RWPE1 (cell line): ENCODE data around the gene DUSP12.
A peak's percentile ranks its signal among the peaks of the same experiment; 100 is the strongest.

Experiments
- CTCF ChIA-PET: fragments of 350-600 bp; sonication (Branson Sonifier 250); formaldehyde crosslinking; extraction: SDS; loops from one replicate; lab custom pipeline; 2021; lab: Yijun Ruan, JAX
- POLR2A ChIA-PET: fragments of 400-600 bp; formaldehyde crosslinking; extraction: SDS; loops from one replicate; lab custom pipeline; 2020; ENCODE audit warnings: antibody characterized with exemption; ENCODE audit not compliant: low non-redundant PET; lab: Yijun Ruan, JAX
- DNase-seq: peaks from one replicate; pipeline ENCODE4 v3.0.0; 2012; ENCODE audit warnings: low spot score
- H3K27ac ChIP-seq: fragments of 450-650 bp; 2 replicates; pipeline ENCODE4 v1.5.1; 2017
- TF ChIP-seq, protein P1 (sequence below): fragments of 450-650 bp; conservative IDR thresholded peaks from 2 replicates; pipeline ENCODE4 v1.5.1; 2017; ENCODE audit warnings: low read depth, mild to moderate bottlenecking

DUSP12 gene

DNA sequence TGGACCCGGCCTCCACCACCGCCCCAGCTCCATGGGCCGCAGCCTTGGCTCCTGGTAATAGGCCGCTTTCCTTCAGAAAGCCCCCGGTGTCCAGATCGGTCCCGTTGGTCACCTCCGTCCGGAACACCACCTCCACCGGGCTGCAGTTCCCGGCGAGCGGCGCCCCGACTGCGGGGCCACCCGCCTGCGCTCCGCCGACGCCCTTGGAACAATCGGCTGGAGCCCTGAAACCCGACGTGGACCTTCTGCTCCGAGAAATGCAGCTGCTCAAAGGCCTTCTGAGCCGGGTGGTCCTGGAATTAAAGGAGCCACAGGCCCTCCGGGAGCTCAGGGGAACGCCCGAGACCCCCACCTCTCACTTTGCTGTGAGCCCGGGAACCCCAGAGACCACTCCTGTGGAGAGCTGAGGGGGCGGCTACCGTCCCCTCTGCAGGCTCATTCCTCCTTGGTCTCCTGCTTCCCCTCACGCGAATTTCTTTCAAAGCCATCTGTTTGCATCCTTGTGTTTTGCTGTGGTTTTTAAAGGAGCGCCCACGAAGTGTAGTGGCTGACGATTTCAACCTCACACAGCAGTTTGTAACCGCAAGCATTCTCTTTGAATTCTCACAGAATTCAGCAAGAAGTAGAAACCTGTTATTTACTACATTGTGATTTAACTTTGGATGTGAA is 22.2 kb upstream of the DUSP12 start:
- ChIA-PET CTCF (interaction anchor here (1.8 to 1.9 kb wide), 2 partner anchors 10 to 11 kb away, joined by 7 read pairs; no protein-coding TSS in a partner anchor), POLR2A (no interaction called here)
- TF ChIP-seq, protein P1, sequence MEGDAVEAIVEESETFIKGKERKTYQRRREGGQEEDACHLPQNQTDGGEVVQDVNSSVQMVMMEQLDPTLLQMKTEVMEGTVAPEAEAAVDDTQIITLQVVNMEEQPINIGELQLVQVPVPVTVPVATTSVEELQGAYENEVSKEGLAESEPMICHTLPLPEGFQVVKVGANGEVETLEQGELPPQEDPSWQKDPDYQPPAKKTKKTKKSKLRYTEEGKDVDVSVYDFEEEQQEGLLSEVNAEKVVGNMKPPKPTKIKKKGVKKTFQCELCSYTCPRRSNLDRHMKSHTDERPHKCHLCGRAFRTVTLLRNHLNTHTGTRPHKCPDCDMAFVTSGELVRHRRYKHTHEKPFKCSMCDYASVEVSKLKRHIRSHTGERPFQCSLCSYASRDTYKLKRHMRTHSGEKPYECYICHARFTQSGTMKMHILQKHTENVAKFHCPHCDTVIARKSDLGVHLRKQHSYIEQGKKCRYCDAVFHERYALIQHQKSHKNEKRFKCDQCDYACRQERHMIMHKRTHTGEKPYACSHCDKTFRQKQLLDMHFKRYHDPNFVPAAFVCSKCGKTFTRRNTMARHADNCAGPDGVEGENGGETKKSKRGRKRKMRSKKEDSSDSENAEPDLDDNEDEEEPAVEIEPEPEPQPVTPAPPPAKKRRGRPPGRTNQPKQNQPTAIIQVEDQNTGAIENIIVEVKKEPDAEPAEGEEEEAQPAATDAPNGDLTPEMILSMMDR, result no peak
- no peak for DNase-seq
- H3K27ac ChIP-seq, result peak overlapping the region; percentile 89

DNA sequence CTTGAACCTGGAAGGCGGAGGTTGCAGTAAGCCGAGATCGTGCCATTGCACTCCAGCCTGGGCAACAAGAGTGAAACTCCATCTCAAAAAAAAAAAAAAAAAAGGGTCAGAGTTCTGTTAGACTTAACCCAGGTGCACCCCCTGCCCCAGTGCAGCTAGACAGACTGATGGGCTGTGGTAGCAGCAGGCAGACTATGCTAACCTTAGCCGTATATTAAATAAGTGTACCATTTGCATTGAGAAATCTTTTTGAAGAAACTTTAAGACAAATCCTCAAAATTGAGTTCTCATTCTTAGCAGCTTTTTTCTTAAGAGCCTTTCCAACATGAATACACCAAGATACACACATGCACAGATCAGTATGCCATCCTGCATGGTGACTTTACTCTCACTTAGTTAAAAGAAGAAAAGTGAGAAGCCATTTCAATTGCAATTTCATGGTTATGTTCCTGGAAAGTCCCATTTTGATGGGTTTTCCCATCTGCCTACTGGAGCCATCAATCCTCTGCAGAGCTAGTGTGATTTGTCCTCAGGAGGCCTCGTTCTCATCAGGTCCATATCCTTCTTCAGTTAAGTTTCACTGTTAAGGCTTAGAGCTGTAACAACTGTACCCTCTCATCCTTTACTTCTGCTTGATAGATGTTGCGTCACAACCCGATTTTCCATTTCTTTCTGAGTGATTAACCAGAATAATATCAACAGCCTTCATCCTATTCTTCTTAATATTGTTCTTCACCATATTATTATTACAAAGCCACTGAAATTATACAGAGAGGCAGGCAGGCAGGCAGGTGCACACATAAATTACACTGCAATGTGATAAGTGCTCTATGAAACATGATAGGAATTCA is 21.0 kb upstream of the DUSP12 start:
- no peak overlapping the region; the same call in 1 of the 2 replicates for H3K27ac ChIP-seq
- ChIA-PET POLR2A (interaction anchor here (0.7 kb wide), 1 partner anchor 967 kb away, joined by 4 read pairs; no protein-coding TSS in a partner anchor), CTCF (interaction anchor here (1.0 kb wide), 1 partner anchor 13 kb away, joined by 3 read pairs; no protein-coding TSS in a partner anchor)
- TF ChIP-seq, protein P1, result no peak
- DNase-seq, result no peak

GRCh38 chr1:161730050-161730564 is 19.5 kb upstream of the DUSP12 start:
- TF ChIP-seq, protein P1, result no peak
- DNase-seq, result peak; percentile 85
- H3K27ac ChIP-seq, result peak overlapping the region; percentile 64
- POLR2A ChIA-PET, result no interaction called here
- CTCF ChIA-PET, result interaction anchor here (1.0 kb wide), 1 partner anchor 8 kb away, joined by 4 read pairs; no protein-coding TSS in a partner anchor

DNA sequence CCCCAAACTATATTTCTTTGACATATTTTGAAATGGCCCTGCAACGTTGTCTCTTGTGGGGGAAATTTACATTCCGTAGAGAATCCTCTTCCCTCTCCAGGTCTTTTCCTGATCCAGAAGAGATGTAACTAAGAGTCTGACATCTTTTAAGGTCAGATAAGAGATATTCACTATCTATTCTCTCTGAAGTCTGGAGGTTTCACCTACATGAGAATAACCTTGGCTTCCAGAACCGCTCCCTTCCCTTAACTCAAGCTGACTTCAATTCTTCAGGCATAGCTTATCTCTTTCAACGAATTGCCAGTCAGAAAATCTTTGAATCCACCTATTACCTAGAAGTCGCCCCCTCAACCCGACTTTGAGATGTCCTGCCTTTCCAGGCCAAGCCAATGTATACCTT is 18.3 kb upstream of the DUSP12 start:
- TF ChIP-seq, protein P1, result no peak
- POLR2A ChIA-PET, result no interaction called here
- CTCF ChIA-PET, result no interaction called here
- no peak for DNase-seq
- no peak overlapping the region for H3K27ac ChIP-seq

DNA sequence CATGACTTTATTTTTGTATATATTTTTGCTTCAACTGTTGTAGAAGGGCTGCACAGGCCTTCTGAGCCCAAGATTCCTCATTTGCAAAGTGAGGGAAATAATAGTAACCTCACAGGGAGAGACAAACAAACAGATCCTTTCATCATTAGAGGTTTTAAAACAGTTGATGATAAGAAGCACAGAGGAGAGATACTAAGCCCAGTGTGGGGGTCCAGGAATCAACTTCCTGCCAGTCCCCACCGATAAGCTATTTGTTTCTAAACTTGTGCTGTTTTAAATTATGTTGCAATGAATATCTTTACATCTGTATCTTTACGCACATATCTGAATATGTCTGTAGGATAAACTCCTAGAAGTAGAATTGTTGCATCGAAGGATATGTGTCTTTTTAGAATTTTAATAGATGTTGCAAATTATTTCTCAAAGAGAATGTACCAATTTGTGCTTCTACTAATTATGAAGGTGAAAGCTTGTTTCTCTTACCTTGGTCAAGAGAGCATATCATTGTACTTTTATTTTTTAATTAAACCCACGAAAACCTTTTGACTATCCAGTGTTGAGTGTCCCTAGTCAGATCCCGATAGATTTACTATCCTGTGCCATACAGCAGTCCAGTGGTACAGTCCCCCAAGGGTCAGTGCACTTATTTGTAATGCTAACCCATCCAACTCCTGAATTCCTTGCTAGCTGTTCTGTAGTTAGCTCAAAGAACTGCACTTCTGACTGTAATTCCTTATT is 17.4 kb upstream of the DUSP12 start:
- TF ChIP-seq, protein P1, result no peak
- POLR2A ChIA-PET, result no interaction called here
- CTCF ChIA-PET, result no interaction called here
- no peak overlapping the region for H3K27ac ChIP-seq
- DNase-seq, result no peak
